Dedifferentiated amniotic fluid mesenchymal stem cell (primary cell): ENCODE data around the gene ITGA4.

Source experiments
- DNase-seq: peaks from one replicate; pipeline ENCODE4 v3.0.0-alpha.2; 2016; ENCODE audit errors: extremely low spot score

Gene ITGA4

DNA sequence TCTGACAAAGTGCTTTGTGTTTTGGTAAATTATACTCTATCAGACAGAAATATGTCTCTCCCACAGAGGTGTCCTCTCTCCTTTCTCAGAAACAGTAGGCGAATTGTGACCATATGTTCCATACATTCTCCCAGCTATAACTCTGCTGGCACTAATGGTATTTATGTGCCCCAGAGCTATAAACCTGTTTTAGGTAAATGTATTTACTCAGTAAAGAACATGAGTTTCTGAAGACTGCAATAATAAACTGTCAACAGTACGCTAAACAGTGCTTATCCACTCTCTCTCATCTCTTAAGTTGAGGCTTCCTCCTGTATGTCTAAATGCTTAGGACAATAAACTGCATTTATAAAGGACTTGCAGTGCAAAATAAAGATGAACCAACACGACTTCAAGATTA, 58.5 kb downstream of the ITGA4 start:
- no peak for DNase-seq

- no peak for DNase-seq
These were observed 59.8 kb downstream of the ITGA4 start for GRCh38 chr2:181516992-181517391.

GRCh38 chr2:181517685-181518301, 60.6 kb downstream of the ITGA4 start:
- no peak for DNase-seq

DNA sequence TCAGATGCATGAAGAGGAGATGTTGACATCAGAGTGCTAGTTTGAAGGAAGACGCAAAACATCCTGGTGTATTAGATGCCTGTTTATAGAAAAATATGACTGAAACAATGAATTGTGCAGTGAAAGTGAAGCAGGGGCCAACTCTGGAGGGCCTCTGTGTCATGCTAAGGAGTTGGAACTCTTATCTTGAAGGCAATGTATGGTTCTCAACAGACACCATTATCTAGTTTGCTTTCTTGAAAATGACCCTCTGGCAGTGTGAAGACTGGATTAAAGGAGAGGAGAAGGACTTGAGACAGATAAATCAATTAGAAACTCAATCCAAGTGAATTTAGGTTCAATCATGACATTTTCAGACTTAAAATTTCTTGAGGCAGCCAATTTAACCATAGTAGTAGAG, 63.1 kb downstream of the ITGA4 start:
- DNase-seq, result no peak

DNA sequence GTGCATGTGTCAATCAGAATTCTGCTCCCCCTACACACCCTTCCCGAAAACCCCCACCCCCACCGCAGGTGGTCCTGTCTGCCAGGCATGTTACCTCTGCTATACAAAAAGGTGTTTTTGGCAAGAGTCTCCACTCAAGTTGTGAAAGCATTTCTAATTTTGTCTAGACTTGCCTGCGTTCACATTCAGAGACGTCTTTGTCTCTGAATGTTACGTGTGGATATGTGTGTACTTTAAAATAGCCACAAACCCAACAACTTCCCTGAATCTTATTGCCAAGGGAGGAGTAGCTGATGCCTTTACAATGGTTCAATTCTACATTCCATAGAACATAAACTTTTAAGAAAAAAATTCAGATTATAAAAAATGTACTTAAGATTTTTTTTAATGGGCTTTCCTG, 66.6 kb downstream of the ITGA4 start:
- DNase-seq, result no peak

GRCh38 chr2:181526014-181526413, 68.8 kb downstream of the ITGA4 start:
- DNase-seq, result no peak

- DNase-seq, result no peak
These were observed 69.9 kb downstream of the ITGA4 start for GRCh38 chr2:181527058-181527457.

DNA sequence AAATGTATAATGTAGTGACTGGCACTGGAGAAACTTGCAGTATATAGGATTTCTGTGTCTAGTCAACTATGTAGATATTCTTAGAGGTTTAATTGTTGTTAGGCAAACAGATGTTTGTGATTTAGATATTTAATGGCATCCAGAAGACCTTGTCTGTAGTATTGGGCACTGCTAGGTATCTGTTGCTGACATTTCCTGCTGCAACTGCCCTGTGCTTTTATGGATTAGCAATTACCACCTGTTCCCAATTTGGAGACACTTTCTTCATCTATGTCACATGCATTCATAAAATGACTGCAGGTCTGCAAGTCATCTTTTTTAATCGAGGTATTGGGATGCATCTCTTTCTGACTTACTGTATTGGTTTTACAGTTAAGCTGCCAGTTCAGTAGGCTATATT, 71.3 kb downstream of the ITGA4 start:
- DNase-seq, result no peak

GRCh38 chr2:181536730-181537129, 79.5 kb downstream of the ITGA4 start:
- DNase-seq, result no peak

DNA sequence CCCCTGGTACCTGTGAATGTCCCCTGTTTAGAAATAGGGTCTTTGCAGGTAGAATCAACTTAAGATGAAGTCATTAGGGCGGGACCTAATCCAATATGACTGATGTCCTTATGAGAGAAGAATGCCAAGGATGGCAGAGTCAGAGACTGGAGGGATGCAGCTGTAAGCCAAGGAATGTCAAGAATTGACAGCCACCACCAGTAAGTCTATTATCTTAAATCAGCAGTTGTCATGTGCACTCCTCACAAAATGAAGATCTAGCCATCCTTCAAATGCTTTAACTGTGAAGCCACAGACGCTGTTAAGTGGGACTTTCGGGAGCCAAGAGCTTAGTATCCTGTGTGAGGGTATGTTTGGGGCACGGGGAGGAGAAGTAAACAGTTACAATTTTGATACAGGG, 83.2 kb downstream of the ITGA4 start:
- DNase-seq, result no peak

- no peak for DNase-seq
These were observed 85.0 kb downstream of the ITGA4 start for GRCh38 chr2:181542170-181542569.

GRCh38 chr2:181546086-181546485, 88.9 kb downstream of the ITGA4 start:
- DNase-seq, result no peak

DNA sequence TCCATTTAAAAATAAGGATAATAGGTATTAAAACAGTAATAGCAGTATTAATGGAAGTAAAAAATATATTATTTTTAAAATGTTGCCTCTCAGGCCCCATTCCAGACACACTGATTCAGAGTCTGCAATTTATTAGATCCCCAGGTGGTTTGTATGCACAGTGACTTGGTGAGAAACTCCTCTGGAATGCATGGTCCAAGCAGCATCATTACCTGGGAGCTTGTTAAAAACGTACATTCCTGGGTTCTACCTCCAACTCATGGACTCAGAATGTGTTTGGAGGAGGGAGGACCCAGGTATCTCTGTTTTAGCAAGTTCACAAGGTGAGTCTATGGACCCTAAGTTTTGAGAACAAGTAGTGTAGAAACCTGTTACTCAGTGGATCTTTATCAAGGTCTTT, 95.6 kb downstream of the ITGA4 start:
- DNase-seq, result no peak

DNA sequence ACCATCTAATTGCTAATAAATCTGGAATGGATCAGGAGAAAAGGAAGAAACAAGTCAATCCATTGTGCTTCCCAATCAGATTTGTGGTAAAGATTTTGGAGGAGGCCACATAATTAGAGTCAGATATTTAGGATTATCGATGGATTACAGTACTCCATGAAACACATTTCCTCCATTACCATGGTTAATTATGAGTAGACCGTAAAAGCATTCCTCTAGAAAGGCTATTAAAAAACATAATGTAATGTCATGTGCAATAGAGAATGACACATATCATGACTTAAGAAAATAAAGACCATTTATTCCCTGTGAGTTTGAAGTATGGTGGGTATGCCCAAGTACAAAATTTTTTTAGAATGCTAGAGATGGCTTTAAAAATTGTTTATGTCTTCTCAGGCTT, 96.1 kb downstream of the ITGA4 start:
- no peak for DNase-seq

GRCh38 chr2:181554061-181554830, 97.1 kb downstream of the ITGA4 start:
- DNase-seq, result no peak

DNA sequence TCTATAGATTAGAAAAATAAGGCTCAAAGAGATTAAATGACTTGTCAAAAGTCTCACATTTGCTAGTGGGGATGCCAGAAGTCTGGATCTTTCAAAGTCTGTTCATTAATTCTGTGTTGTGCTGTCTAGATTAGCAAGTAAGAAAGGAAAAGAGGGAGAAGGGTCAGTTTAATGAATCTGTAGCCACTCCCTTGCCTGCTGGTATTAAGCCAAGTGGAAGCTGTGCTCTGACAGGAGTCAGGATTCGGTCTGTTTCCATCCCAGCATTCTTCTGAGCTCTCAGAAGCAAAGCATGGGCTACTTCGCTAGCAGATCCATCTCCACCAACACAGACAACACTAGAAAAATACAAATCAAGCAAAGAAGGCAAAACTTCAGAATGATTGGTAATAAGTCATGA, 101.2 kb downstream of the ITGA4 start:
- DNase-seq, result no peak

DNA sequence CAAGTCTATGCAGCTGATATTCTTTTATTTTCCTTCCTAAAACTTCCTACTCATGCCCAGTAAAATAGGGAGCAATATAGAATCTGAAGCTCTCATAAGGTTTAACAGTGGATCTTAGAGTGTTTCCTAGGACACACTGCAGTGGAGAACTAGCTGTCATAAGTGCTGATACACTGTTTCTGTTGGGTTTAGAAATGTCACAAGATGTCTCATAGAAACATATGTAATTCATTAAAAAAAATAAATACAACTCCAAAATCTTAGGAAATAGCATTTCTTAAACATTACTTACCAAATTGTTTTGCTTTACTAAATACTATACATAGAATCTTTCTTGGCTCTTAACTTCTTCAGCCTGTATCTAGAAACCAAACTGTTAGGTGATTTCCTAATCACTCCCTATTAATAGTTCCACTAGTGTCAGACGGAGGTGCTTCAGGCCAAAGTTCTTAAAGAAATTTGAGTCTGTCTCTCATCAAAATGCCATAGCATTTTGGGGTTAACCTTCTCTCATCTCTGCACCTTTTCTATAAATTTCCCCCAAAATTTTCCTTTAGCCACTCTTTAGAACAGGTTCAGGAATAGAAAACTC, 106.0 kb downstream of the ITGA4 start:
- DNase-seq, result no peak

DNA sequence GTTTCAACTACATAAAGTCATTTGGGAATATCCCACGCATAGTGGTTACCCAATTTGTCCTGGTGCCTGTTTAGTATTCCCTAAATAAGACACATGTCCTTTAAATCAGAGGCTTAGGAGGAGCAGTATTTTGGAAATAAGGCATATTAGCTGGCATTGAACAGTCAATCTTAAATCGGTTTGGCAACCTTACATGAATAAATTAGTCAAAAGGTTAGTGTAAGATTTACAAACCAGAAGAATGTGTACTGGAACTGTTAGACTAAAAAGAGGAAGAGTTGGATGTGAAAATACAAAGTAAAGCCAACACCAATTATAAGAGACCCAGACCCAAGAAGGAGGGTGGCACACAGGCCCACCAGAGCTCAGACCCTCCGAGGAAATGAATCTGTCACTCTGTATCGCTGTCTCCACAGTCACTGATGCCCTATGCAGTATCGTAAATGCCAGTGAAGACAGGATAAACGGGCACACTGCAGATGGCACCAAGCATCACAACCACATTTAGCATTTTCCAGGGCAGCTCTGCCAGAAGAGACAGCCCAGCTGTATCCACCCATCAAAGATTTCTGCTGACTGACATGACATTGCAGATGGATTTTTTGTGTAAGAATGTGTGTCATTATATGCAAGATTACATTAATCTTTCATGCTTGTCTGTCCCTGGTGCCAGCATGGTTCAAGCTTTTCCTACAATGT, 109.3 kb downstream of the ITGA4 start:
- no peak for DNase-seq

- no peak for DNase-seq
These were observed 112.9 kb downstream of the ITGA4 start for GRCh38 chr2:181570059-181570458.

DNA sequence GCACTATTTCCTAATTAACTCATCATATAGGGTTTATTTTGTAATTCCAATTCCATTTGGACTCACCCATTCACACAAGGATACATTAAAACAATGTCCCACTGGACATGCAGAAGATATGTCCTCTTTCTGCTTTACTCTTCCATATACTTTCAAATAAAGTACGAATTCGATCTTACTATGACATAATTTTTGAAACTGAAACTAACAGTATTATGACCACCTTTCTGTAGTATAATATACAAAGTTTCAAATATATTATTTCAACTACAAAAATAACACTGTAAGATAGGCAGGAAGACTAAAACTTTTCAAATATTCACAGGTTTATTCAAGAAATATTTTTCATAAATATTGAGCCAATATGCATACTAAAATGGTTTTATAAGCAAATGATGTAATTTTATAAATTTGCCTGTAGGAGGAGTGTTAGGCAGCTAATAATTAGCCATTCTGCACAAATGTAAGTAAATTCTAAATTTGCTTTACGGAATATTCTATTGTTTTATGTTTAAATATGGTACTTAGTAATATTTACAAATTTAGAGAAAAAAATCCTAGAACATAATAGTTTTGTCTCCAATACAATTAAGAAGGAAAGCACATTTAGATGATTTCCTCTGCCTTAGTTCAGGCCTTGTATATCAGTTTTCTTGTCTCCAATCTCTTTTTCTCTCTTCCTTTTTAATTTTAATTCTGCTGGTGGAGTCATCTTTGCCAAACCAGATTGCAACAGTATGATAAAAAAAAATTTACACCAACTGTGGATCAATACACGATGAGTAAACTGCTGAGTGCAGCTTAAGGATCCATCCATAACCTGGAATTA, 113.9 kb downstream of the ITGA4 start:
- DNase-seq, result no peak

- DNase-seq, result no peak
These were observed 116.1 kb downstream of the ITGA4 start for GRCh38 chr2:181573140-181573736.
